Medulla oblongata (tissue), 1 donor: ENCODE results near the gene OSGEP.

Source experiments
- DNase-seq: peaks from one replicate; pipeline ENCODE4 v3.0.0-alpha.2; 2015; ENCODE audit errors: extremely low spot score

OSGEP gene

GRCh38 chr14:20400589-20400964 is 54.0 kb downstream of the OSGEP start:
- no peak for DNase-seq

DNA sequence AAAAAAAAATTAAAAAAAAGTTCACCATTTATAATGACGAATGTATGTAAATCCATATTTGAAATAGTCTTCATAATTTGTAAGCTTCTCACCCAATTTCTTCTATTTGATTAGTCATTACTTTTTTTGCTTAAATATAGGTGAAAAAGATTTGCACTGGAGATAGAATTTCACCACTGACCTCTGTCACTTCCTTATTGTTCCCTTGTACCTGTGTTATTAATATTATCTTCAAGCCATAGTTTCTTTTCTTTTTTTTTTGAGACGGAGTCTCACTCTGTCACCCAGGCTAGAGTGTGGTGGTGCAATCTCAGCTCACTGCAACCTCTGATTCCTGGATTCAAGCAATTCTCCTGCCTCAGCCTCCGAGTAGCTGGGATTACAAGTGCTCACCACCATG is 57.1 kb downstream of the OSGEP start:
- DNase-seq = no peak
